Glutamatergic neuron (in vitro differentiated cells): Measurements from ENCODE around the gene GRHL3. TPM values are rescaled to one million over a fixed set of nuclear protein-coding genes. Genes with fewer than 3 reads are reported as not detected.

Experiments used
- DNase-seq: peaks from one replicate; pipeline ENCODE4 v3.0.0; 2022
- H3K27ac Mint-ChIP-seq: one replicate; pipeline ENCODE4 v1.8.0; 2020; ENCODE audit warnings: mild to moderate bottlenecking, mixed read lengths, inconsistent platforms; ENCODE audit not compliant: unreplicated experiment
- H3K27me3 Mint-ChIP-seq: one replicate; pipeline ENCODE4 v1.8.0; 2020; ENCODE audit warnings: mild to moderate bottlenecking, moderate library complexity, mixed read lengths, inconsistent platforms; ENCODE audit not compliant: unreplicated experiment
- H3K36me3 Mint-ChIP-seq: one replicate; pipeline ENCODE4 v1.8.0; 2020; ENCODE audit warnings: mild to moderate bottlenecking, mixed read lengths, inconsistent platforms; ENCODE audit not compliant: unreplicated experiment
- H3K4me1 Mint-ChIP-seq: one replicate; pipeline ENCODE4 v1.8.0; 2020; ENCODE audit warnings: mild to moderate bottlenecking, low read depth, mixed read lengths, inconsistent platforms; ENCODE audit not compliant: unreplicated experiment
- H3K4me3 Mint-ChIP-seq: one replicate; pipeline ENCODE4 v1.8.0; 2020; ENCODE audit warnings: mild to moderate bottlenecking, mixed read lengths, inconsistent platforms; ENCODE audit not compliant: unreplicated experiment
- H3K9me3 Mint-ChIP-seq: one replicate; pipeline ENCODE4 v1.8.0; 2020; ENCODE audit warnings: mild to moderate bottlenecking, moderate library complexity, mixed read lengths, inconsistent platforms; ENCODE audit not compliant: unreplicated experiment
- CTCF ChIP-seq: fragments of 200-600 bp; sonication (generic); IDR thresholded peaks from one replicate; pipeline ENCODE4 v1.5.0; 2021; ENCODE audit not compliant: partially characterized antibody, unreplicated experiment
- total RNA-seq: library from RNA; stranded (reverse); fragmentation: NEBNext Ultra II Directional; extraction: Animal tissue kit (Norgen Biotek cat#: 25700); gene quantifications from one replicate; pipeline ENCODE4 v1.2.1, GENCODE V29; 2021; ENCODE audit not compliant: unreplicated experiment

Gene GRHL3
- total RNA-seq, 1 donor from 2014 or later, result 0.37 TPM

GRCh38 chr1:24383381-24383940 lies 64.3 kb downstream of the GRHL3 start:
- Mint-ChIP-seq H3K36me3 (no peaks in the 10 kb centered on the region), H3K27me3 (peaks cover 3% of the 10 kb centered on the region), H3K27ac (no peak overlapping the region), H3K4me3 (no peak overlapping the region), H3K4me1 (peaks cover 10% of the 10 kb centered on the region), H3K9me3 (no peaks in the 10 kb centered on the region)
- no peak for TF ChIP-seq CTCF
- DNase-seq, result no peak

- no peaks in the 10 kb centered on the region for H3K36me3 Mint-ChIP-seq
- H3K4me3 Mint-ChIP-seq, result no peak overlapping the region
- no peaks in the 10 kb centered on the region for H3K9me3 Mint-ChIP-seq
- no peak for TF ChIP-seq CTCF
- H3K4me1 Mint-ChIP-seq, result peaks cover 10% of the 10 kb centered on the region
- no peak overlapping the region for H3K27ac Mint-ChIP-seq
- H3K27me3 Mint-ChIP-seq, result peaks cover 3% of the 10 kb centered on the region
- no peak for DNase-seq
Measured at GRCh38 chr1:24384251-24385090, 65.3 kb downstream of the GRHL3 start.

GRCh38 chr1:24385160-24385940 lies 66.2 kb downstream of the GRHL3 start:
- peak; percentile 64 for TF ChIP-seq CTCF
- Mint-ChIP-seq H3K4me1 (peaks cover 5% of the 10 kb centered on the region), H3K4me3 (no peak overlapping the region), H3K27me3 (peaks cover 3% of the 10 kb centered on the region), H3K27ac (no peak overlapping the region), H3K36me3 (no peaks in the 10 kb centered on the region), H3K9me3 (no peaks in the 10 kb centered on the region)
- DNase-seq, result no peak

GRCh38 chr1:24386241-24386640 lies 67.1 kb downstream of the GRHL3 start:
- H3K27me3 Mint-ChIP-seq, result peaks cover 3% of the 10 kb centered on the region
- DNase-seq, result no peak
- TF ChIP-seq CTCF, result no peak
- H3K4me3 Mint-ChIP-seq, result no peak overlapping the region
- no peak overlapping the region for H3K27ac Mint-ChIP-seq
- no peaks in the 10 kb centered on the region for H3K36me3 Mint-ChIP-seq
- H3K9me3 Mint-ChIP-seq, result no peaks in the 10 kb centered on the region
- H3K4me1 Mint-ChIP-seq, result peaks cover 5% of the 10 kb centered on the region

GRCh38 chr1:24386931-24387330 lies 67.8 kb downstream of the GRHL3 start:
- DNase-seq, result no peak
- TF ChIP-seq CTCF, result no peak
- Mint-ChIP-seq H3K4me1 (peaks cover 7% of the 10 kb centered on the region), H3K27ac (no peak overlapping the region), H3K9me3 (no peaks in the 10 kb centered on the region), H3K4me3 (no peak overlapping the region), H3K27me3 (peaks cover 3% of the 10 kb centered on the region), H3K36me3 (no peaks in the 10 kb centered on the region)
